T-helper 2 cell treated with Interferon-gamma antibody and Interleukin-4, amounts not matched to agents 5 μg/mL and 100 μg/mL, for 36 hours (primary cell): ENCODE results near the gene SYPL1.

Experiments
- DNase-seq: peaks from one replicate; pipeline ENCODE4 v3.0.0; 2021; ENCODE audit warnings: low spot score
- H3K27ac Mint-ChIP-seq: one replicate; pipeline ENCODE4 v1.8.0; 2021; ENCODE audit warnings: mild to moderate bottlenecking, mixed read lengths
- H3K27me3 Mint-ChIP-seq: one replicate; pipeline ENCODE4 v1.8.0; 2021; ENCODE audit warnings: low read depth, mixed read lengths
- H3K36me3 Mint-ChIP-seq: one replicate; pipeline ENCODE4 v1.8.0; 2021; ENCODE audit warnings: low read depth, mixed read lengths
- H3K4me1 Mint-ChIP-seq: one replicate; pipeline ENCODE4 v1.8.0; 2021; ENCODE audit warnings: low read depth, mixed read lengths
- H3K4me3 Mint-ChIP-seq: one replicate; pipeline ENCODE4 v1.8.0; 2022; ENCODE audit warnings: mild to moderate bottlenecking, moderate library complexity, mixed read lengths
- H3K9me3 Mint-ChIP-seq: one replicate; pipeline ENCODE4 v1.8.0; 2021; ENCODE audit warnings: mixed read lengths

SYPL1 gene

GRCh38 chr7:106129291-106129690, 17.2 kb upstream of the SYPL1 start:
- H3K27ac Mint-ChIP-seq: no peak overlapping the region
- no peak overlapping the region for H3K4me3 Mint-ChIP-seq
- H3K4me1 Mint-ChIP-seq: peaks cover 10% of the 10 kb centered on the region
- DNase-seq: no peak
- peaks cover 28% of the 10 kb centered on the region for H3K27me3 Mint-ChIP-seq
- H3K36me3 Mint-ChIP-seq: no peaks in the 10 kb centered on the region
- no peaks in the 10 kb centered on the region for H3K9me3 Mint-ChIP-seq

GRCh38 chr7:106128836-106129235, 16.7 kb upstream of the SYPL1 start:
- no peak overlapping the region for H3K27ac Mint-ChIP-seq
- H3K36me3 Mint-ChIP-seq: no peaks in the 10 kb centered on the region
- H3K9me3 Mint-ChIP-seq: no peaks in the 10 kb centered on the region
- H3K4me3 Mint-ChIP-seq: no peak overlapping the region
- DNase-seq: no peak
- H3K4me1 Mint-ChIP-seq: peaks cover 10% of the 10 kb centered on the region
- peaks cover 28% of the 10 kb centered on the region for H3K27me3 Mint-ChIP-seq

- H3K4me1 Mint-ChIP-seq: peaks cover 10% of the 10 kb centered on the region
Observed at GRCh38 chr7:106127984-106128780, 16.1 kb upstream of the SYPL1 start.

DNA sequence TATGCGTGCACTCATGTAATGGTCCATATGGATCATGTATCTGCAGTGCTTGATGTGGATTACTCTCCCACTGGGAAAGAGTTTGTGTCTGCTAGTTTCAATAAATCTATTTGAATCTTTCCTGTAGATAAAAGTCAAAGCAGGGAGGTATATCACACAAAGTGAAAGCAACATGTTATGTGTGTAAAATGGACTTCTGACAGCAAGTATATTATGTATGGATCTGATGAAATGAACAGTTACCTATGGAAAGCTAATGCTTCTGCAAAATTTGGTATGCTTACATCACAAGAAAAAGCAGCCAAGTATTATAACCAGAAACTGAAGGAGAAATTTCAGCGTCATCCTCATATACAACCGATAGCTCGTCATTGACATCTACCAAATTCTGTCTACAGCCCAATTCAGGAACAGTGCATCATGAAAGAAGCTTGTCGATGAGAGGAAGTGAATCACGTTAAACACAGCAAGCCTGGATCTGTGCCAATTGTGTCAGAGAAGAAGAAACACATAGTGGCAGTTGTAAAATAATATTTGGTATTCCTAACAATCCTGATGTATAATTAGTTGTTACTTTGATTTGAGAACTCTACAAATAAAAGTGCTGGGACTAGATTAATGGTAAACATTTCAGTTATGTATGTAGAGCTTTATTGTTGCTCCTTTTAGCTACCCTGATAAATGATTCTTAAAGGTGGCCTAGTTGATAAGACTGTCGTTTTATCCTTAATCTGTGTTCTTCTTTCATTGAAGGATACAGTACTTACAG, 14.2 kb upstream of the SYPL1 start:
- Mint-ChIP-seq H3K36me3 (no peaks in the 10 kb centered on the region), H3K27me3 (peaks cover 15% of the 10 kb centered on the region), H3K4me3 (peak overlapping the region; percentile 72), H3K9me3 (no peaks in the 10 kb centered on the region), H3K4me1 (peaks cover 14% of the 10 kb centered on the region), H3K27ac (peak overlapping the region; percentile 65)
- no peak for DNase-seq

More at GRCh38 chr7:106127984-106128780, 16.1 kb upstream of the SYPL1 start:
- Mint-ChIP-seq H3K36me3 (no peaks in the 10 kb centered on the region), H3K9me3 (no peaks in the 10 kb centered on the region), H3K27me3 (peaks cover 24% of the 10 kb centered on the region), H3K27ac (no peak overlapping the region), H3K4me3 (no peak overlapping the region)
- DNase-seq: no peak

DNA sequence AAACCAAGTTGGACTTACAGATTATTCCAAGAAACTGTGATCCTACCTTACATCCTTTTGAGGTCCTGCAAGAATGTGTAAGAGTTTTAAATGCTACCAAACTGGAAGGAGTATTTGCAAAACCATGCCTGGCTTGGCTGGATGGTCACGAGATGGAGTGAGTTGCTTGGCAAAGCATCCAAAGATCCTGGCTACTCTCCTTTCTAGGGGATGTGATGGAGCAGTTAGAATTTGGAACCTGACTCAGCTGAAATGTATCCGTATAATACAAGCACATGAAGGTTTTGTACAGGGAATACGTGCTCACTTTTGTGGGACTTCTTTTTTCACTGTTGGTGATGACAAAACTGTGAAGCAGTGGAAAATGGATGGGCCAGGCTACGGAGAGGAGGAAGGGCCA, 13.3 kb upstream of the SYPL1 start:
- Mint-ChIP-seq H3K4me1 (peaks cover 15% of the 10 kb centered on the region), H3K36me3 (no peaks in the 10 kb centered on the region), H3K9me3 (no peaks in the 10 kb centered on the region), H3K27me3 (peaks cover 10% of the 10 kb centered on the region), H3K27ac (no peak overlapping the region), H3K4me3 (no peak overlapping the region)
- DNase-seq: no peak

DNA sequence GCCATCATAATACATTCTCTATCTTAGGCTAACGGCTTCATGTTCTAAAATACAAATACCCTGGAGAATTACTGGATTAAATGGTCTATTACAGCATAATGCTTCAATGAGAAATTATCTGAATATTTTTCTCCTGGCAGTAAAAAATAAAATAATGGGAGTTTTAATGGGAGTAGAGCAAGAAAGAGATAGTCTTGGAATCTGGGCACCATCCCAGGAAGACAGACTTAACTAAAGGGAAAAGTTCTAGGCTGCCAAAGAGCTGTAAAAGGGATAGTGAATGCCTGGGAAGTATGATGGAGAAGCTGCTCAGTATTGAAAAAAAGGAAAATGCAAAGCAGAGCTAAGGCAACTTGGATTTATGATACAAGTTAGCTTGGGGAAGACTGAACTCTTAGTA, 12.1 kb upstream of the SYPL1 start:
- Mint-ChIP-seq H3K36me3 (no peaks in the 10 kb centered on the region), H3K27ac (no peak overlapping the region)

DNA sequence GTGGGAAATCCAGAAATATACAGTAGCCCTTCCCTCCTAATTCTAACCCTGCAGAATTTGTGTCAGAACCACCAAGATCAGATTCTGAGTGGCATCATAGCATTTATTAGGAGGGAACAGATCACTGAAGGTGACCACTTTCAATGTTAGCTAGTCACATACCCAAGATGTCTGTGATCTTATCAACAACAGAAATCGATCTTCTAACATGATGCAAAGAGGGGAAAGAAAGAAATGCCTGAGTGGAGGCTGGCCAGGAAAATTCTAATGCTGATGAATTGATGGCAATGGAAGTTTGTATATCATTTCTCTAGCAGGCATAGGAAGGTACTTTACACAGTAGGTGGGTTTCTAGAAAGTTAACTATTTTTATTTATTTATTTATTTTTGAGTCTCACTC, 10.6 kb upstream of the SYPL1 start:
- Mint-ChIP-seq H3K27me3 (no peaks in the 10 kb centered on the region), H3K27ac (no peak overlapping the region), H3K4me1 (peaks cover 15% of the 10 kb centered on the region), H3K36me3 (no peaks in the 10 kb centered on the region), H3K9me3 (no peaks in the 10 kb centered on the region), H3K4me3 (no peak overlapping the region)
- no peak for DNase-seq

More for the DNA sequence above, 12.1 kb upstream of the SYPL1 start:
- Mint-ChIP-seq H3K9me3 (no peaks in the 10 kb centered on the region), H3K4me3 (no peak overlapping the region), H3K4me1 (peaks cover 15% of the 10 kb centered on the region), H3K27me3 (peaks cover 4% of the 10 kb centered on the region)
- DNase-seq: no peak

- H3K4me1 Mint-ChIP-seq: peaks cover 11% of the 10 kb centered on the region
- no peaks in the 10 kb centered on the region for H3K27me3 Mint-ChIP-seq
- no peak overlapping the region for H3K4me3 Mint-ChIP-seq
- H3K27ac Mint-ChIP-seq: no peak overlapping the region
- DNase-seq: no peak
- H3K36me3 Mint-ChIP-seq: no peaks in the 10 kb centered on the region
- no peaks in the 10 kb centered on the region for H3K9me3 Mint-ChIP-seq
Observed at GRCh38 chr7:106121189-106121810, 9.2 kb upstream of the SYPL1 start.

DNA sequence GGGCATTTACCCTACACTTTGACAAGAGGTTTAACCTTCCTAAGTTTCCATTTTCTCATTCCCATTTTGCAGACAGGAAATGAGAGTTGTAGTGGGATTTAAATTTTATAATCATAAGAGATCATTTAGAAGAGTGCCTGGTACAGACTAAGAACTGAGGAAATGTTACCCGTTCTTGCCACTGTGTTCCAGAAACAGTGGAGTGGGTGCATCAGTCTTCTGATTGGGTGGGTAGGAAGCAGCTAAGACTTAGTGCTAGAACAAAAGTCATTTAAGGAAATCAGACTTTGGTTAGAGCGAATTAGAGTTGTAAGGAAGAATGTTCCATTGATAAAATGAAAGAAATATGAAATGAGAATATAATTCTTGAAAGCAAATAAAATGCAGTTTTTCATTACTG, 8.4 kb upstream of the SYPL1 start:
- peaks cover 8% of the 10 kb centered on the region for H3K4me1 Mint-ChIP-seq
- no peak overlapping the region for H3K27ac Mint-ChIP-seq
- no peaks in the 10 kb centered on the region for H3K36me3 Mint-ChIP-seq

GRCh38 chr7:106119719-106120118, 7.6 kb upstream of the SYPL1 start:
- no peak overlapping the region for H3K27ac Mint-ChIP-seq
- H3K4me3 Mint-ChIP-seq: no peak overlapping the region
- peaks cover 10% of the 10 kb centered on the region for H3K4me1 Mint-ChIP-seq
- no peak for DNase-seq
- no peaks in the 10 kb centered on the region for H3K27me3 Mint-ChIP-seq
- H3K9me3 Mint-ChIP-seq: no peaks in the 10 kb centered on the region
- no peaks in the 10 kb centered on the region for H3K36me3 Mint-ChIP-seq

More for the DNA sequence above, 8.4 kb upstream of the SYPL1 start:
- no peak overlapping the region for H3K4me3 Mint-ChIP-seq
- no peaks in the 10 kb centered on the region for H3K27me3 Mint-ChIP-seq
- H3K9me3 Mint-ChIP-seq: no peaks in the 10 kb centered on the region
- no peak for DNase-seq

DNA sequence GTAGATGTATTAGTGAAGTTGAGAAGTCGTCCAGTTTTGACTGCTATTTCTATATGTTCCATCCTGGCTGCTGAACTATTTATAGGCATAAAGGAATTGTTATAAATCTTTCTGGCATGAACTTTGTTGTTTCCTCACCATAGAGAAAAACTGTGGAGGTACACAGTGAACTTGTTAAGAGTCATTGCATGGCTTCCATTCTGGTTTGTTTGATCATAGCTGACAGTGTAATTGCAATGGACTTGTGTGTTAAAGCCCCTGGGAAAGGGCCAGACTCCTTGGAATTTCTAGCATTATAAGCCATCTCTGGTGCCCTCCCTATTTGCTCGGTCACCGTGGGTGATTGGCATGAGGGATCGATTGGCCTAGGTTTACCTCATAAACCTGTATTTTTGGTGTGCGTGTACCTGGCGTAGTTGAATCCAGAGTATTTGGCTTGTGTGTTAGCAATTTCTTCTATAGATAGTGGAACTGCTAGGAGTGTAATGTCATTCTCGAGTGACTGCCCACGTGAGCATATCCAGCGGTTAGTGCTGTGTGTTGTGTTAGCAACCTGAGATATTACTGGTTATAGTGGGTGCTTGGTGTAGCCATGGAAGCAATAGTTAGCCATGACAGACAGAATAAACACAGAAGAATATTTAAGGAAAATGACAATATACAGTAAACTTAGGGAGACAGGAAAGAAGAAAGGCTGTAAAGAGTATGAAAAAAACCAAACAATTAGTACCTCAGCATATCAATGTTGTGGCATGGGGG, 5.9 kb upstream of the SYPL1 start:
- Mint-ChIP-seq H3K9me3 (no peaks in the 10 kb centered on the region), H3K36me3 (no peaks in the 10 kb centered on the region), H3K4me1 (peaks cover 17% of the 10 kb centered on the region), H3K27me3 (no peaks in the 10 kb centered on the region), H3K27ac (no peak overlapping the region), H3K4me3 (no peak overlapping the region)
- DNase-seq: no peak

DNA sequence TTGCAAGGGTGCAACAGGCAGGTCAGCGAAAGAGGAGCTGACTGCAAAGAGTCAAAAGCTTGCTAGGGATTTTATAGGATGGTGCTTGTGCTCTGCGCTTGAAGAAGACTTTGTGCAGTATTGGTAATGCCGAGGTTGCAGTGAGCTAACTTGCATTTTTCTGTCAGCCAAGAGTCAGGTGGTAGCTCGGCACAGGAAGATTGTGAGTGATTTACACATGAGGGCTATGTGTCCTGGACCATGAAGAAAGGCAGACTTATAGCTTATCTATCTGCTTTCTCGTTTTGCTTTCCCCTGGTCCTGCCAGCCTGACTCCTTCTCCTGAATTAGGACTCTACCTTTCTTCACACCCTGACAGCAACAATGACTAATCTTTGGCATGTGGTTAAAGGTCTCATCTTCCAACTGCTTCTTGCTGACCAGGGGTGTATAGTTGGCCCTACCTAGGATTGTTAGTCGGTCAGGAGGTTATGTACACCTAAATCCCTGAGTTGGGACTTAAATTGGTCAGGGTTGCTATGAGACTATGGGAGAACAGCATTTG, 4.1 kb upstream of the SYPL1 start:
- Mint-ChIP-seq H3K9me3 (no peaks in the 10 kb centered on the region), H3K4me3 (no peak overlapping the region), H3K27ac (no peak overlapping the region), H3K36me3 (peaks cover 2% of the 10 kb centered on the region), H3K27me3 (no peaks in the 10 kb centered on the region), H3K4me1 (peaks cover 18% of the 10 kb centered on the region)
- DNase-seq: no peak

GRCh38 chr7:106114716-106115383, 2.7 kb upstream of the SYPL1 start:
- Mint-ChIP-seq H3K4me1 (peaks cover 29% of the 10 kb centered on the region), H3K9me3 (no peaks in the 10 kb centered on the region), H3K4me3 (peak overlapping the region; percentile 16), H3K27ac (peak overlapping the region; percentile 41), H3K27me3 (no peaks in the 10 kb centered on the region), H3K36me3 (peaks cover 9% of the 10 kb centered on the region)
- DNase-seq: no peak
